Loucy (cell line): Measurements from ENCODE around the gene YWHAH.

Experiments used
- H2AFZ ChIP-seq: fragments of 200-600 bp; sonication (generic); 2 replicates; pipeline ENCODE4 v1.6.0; 2016; ENCODE audit warnings: antibody characterized with exemption, mild to moderate bottlenecking, low read length, moderate library complexity
- H3F3A ChIP-seq: fragments of 200-600 bp; 2 replicates; pipeline ENCODE4 v1.6.0; 2016; ENCODE audit warnings: antibody characterized with exemption, low read depth, mild to moderate bottlenecking
- H3K27me3 ChIP-seq: fragments of 200-600 bp; sonication (generic); 2 replicates; pipeline ENCODE4 v1.6.1; 2014; ENCODE audit warnings: low read length, mild to moderate bottlenecking; ENCODE audit not compliant: insufficient read depth, poor library complexity, severe bottlenecking
- H3K36me3 ChIP-seq: fragments of 200-600 bp; sonication (generic); 2 replicates; pipeline ENCODE4 v1.6.1; 2016; ENCODE audit warnings: low read length; ENCODE audit not compliant: insufficient read depth
- H3K4me1 ChIP-seq: fragments of 200-600 bp; sonication (generic); 2 replicates; pipeline ENCODE4 v1.5.1; 2014; ENCODE audit warnings: low read length, mild to moderate bottlenecking; ENCODE audit not compliant: insufficient read depth, poor library complexity, severe bottlenecking
- H3K4me2 ChIP-seq: fragments of 200-600 bp; sonication (generic); 2 replicates; pipeline ENCODE4 v1.6.0; 2014; ENCODE audit warnings: antibody characterized with exemption, low read length, low read depth, mild to moderate bottlenecking; ENCODE audit not compliant: poor library complexity, severe bottlenecking
- H3K4me3 ChIP-seq: fragments of 200-600 bp; sonication (generic); 2 replicates; pipeline ENCODE4 v1.5.1; 2014; ENCODE audit warnings: low read length, mild to moderate bottlenecking, mixed read lengths; ENCODE audit not compliant: poor library complexity, severe bottlenecking
- H3K79me2 ChIP-seq: fragments of 200-600 bp; sonication (generic); 2 replicates; pipeline ENCODE4 v1.6.1; 2014; ENCODE audit warnings: low read length; ENCODE audit not compliant: insufficient read depth
- H3K9ac ChIP-seq: fragments of 200-600 bp; sonication (generic); 2 replicates; pipeline ENCODE4 v1.6.0; 2014; ENCODE audit warnings: mild to moderate bottlenecking, low read depth, low read length, moderate library complexity; ENCODE audit not compliant: poor library complexity, severe bottlenecking
- H3K9me2 ChIP-seq: fragments of 200-600 bp; sonication (generic); replicated peaks from 2 replicates; pipeline ENCODE4 v1.6.1; 2016; ENCODE audit warnings: low read depth, low read length, mixed read lengths
- H3K9me3 ChIP-seq: fragments of 200-600 bp; sonication (generic); 2 replicates; pipeline ENCODE4 v1.6.1; 2014; ENCODE audit warnings: mild to moderate bottlenecking, antibody characterized with exemption, low read length, low read depth; ENCODE audit not compliant: insufficient read depth
- H4K20me1 ChIP-seq: fragments of 200-600 bp; sonication (generic); 2 replicates; pipeline ENCODE4 v1.6.0; 2014; ENCODE audit warnings: antibody characterized with exemption, low read length, mild to moderate bottlenecking; ENCODE audit not compliant: insufficient read depth, poor library complexity, severe bottlenecking
- EZH2phosphoT487 ChIP-seq: fragments of 200-600 bp; IDR thresholded peaks from 2 replicates; pipeline ENCODE4 v1.6.1; 2018; ENCODE audit warnings: antibody characterized with exemption, mild to moderate bottlenecking, moderate library complexity, borderline replicate concordance
- TF ChIP-seq, protein P1 (sequence below): fragments of 200-600 bp; sonication (generic); conservative IDR thresholded peaks from 2 replicates; pipeline ENCODE4 v1.5.1; 2014; ENCODE audit warnings: mild to moderate bottlenecking, antibody characterized with exemption, low read length

The YWHAH gene

GRCh38 chr22:31906086-31906485 lies 38.2 kb upstream of the YWHAH start:
- Histone ChIP-seq H3K9me3 (no peaks in the 10 kb centered on the region), H3K36me3 (peaks cover 11% of the 10 kb centered on the region; the same call in 1 of the 2 replicates), H3K4me3 (no peak overlapping the region), H3K9me2 (no peaks in the 10 kb centered on the region), H2AFZ (no peak overlapping the region), H4K20me1 (no peaks in the 10 kb centered on the region), H3K4me1 (no peaks in the 10 kb centered on the region), H3K27me3 (no peaks in the 10 kb centered on the region), H3F3A (no peaks in the 10 kb centered on the region), H3K9ac (no peak overlapping the region), H3K4me2 (no peak overlapping the region), H3K79me2 (no peaks in the 10 kb centered on the region)
- no peak for TF ChIP-seq EZH2phosphoT487
- TF ChIP-seq, protein P1, sequence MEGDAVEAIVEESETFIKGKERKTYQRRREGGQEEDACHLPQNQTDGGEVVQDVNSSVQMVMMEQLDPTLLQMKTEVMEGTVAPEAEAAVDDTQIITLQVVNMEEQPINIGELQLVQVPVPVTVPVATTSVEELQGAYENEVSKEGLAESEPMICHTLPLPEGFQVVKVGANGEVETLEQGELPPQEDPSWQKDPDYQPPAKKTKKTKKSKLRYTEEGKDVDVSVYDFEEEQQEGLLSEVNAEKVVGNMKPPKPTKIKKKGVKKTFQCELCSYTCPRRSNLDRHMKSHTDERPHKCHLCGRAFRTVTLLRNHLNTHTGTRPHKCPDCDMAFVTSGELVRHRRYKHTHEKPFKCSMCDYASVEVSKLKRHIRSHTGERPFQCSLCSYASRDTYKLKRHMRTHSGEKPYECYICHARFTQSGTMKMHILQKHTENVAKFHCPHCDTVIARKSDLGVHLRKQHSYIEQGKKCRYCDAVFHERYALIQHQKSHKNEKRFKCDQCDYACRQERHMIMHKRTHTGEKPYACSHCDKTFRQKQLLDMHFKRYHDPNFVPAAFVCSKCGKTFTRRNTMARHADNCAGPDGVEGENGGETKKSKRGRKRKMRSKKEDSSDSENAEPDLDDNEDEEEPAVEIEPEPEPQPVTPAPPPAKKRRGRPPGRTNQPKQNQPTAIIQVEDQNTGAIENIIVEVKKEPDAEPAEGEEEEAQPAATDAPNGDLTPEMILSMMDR = no peak

DNA sequence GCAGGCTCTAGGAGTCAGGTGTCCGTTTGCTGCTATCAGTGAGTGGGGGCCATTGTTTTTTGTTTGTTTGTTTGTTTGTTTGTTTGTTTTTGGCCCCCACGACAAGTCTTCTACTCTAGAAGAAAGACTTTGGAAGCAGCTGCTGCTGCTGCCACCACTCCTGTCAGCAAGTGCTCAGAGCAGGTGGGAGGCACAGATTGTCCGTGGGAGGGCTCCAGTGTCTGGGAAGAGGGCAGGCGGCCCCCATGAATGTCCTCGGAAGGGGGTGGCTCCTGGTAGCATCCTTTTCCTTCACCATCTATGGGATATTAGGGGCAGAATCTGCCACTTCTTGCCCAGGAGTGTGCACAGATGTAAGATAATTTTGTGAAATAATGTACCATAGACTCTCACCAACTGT lies 37.8 kb upstream of the YWHAH start:
- Histone ChIP-seq H3F3A (no peaks in the 10 kb centered on the region), H2AFZ (no peak overlapping the region), H4K20me1 (no peaks in the 10 kb centered on the region), H3K36me3 (peaks cover 8% of the 10 kb centered on the region; the same call in 1 of the 2 replicates), H3K9me2 (no peaks in the 10 kb centered on the region), H3K9ac (no peak overlapping the region), H3K27me3 (no peaks in the 10 kb centered on the region), H3K79me2 (no peaks in the 10 kb centered on the region), H3K4me1 (no peaks in the 10 kb centered on the region), H3K4me2 (no peak overlapping the region), H3K4me3 (no peak overlapping the region), H3K9me3 (no peaks in the 10 kb centered on the region)
- TF ChIP-seq, protein P1 = no peak
- no peak for TF ChIP-seq EZH2phosphoT487

DNA sequence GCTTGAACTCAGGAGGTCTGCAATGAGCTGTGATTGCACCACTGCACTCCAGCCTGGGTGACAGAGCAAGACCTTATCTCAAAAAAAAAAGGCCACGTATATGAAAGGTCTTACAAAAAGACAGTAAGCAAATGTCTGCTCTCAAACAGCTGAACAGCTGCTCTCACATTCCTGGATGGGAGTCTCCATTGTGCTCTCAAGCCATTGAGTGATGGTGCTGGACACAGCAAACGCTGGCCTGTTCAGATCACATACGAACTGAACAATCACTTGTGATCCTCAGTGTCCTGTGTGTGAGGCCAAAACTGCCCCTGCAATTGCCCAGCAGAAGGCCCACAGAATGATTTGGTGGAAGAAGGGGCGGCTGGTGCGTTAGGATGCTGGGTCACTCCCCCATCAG lies 34.4 kb upstream of the YWHAH start:
- no peak overlapping the region for H3K9ac ChIP-seq
- H3K36me3 ChIP-seq = no peaks in the 10 kb centered on the region; the same call in 1 of the 2 replicates
- H3K79me2 ChIP-seq = no peaks in the 10 kb centered on the region
- no peaks in the 10 kb centered on the region for H4K20me1 ChIP-seq
- H3K4me2 ChIP-seq = no peak overlapping the region
- no peak overlapping the region for H3K4me3 ChIP-seq
- TF ChIP-seq, protein P1 = no peak
- no peak for TF ChIP-seq EZH2phosphoT487
- H3K9me3 ChIP-seq = no peaks in the 10 kb centered on the region
- no peak overlapping the region for H2AFZ ChIP-seq
- no peaks in the 10 kb centered on the region for H3K4me1 ChIP-seq
- no peaks in the 10 kb centered on the region for H3K9me2 ChIP-seq
- H3F3A ChIP-seq = no peaks in the 10 kb centered on the region
- no peaks in the 10 kb centered on the region for H3K27me3 ChIP-seq
